Left hindlimb (tissue), 1 donor: Measurements from ENCODE around the gene CELF4.

Source experiments
- DNase-seq: peaks from one replicate; pipeline ENCODE4 v3.0.0-alpha.2; 2018

CELF4 gene

GRCh38 chr18:37405772-37406171 is 159.8 kb downstream of the CELF4 start:
- no peak for DNase-seq

- DNase-seq = no peak
Measured at GRCh38 chr18:37405229-37405628, 160.4 kb downstream of the CELF4 start.

- no peak for DNase-seq
Measured at GRCh38 chr18:37403788-37404187, 161.8 kb downstream of the CELF4 start.

- DNase-seq = peak; percentile 68
Measured at GRCh38 chr18:37403100-37403781, 162.4 kb downstream of the CELF4 start.

- DNase-seq = no peak
Measured at GRCh38 chr18:37402735-37403099, 162.9 kb downstream of the CELF4 start.

- DNase-seq = no peak
Measured at GRCh38 chr18:37400802-37401201, 164.8 kb downstream of the CELF4 start.

GRCh38 chr18:37398248-37398920 is 167.2 kb downstream of the CELF4 start:
- DNase-seq = no peak

- no peak for DNase-seq
Measured at GRCh38 chr18:37397814-37398213, 167.8 kb downstream of the CELF4 start.

GRCh38 chr18:37396971-37397720 is 168.5 kb downstream of the CELF4 start:
- no peak for DNase-seq

GRCh38 chr18:37395631-37396030 is 170.0 kb downstream of the CELF4 start:
- DNase-seq = no peak

GRCh38 chr18:37395138-37395537 is 170.5 kb downstream of the CELF4 start:
- no peak for DNase-seq

- DNase-seq = no peak
Measured at GRCh38 chr18:37394610-37394965, 171.0 kb downstream of the CELF4 start.

- peak; percentile 94 for DNase-seq
Measured at GRCh38 chr18:37393945-37394609, 171.5 kb downstream of the CELF4 start.

- DNase-seq = peak; percentile 45
Measured at GRCh38 chr18:37393221-37393827, 172.3 kb downstream of the CELF4 start.

GRCh38 chr18:37392648-37393047 is 172.9 kb downstream of the CELF4 start:
- DNase-seq = no peak

- DNase-seq = no peak
Measured at GRCh38 chr18:37391698-37392548, 173.7 kb downstream of the CELF4 start.

GRCh38 chr18:37391156-37391555 is 174.4 kb downstream of the CELF4 start:
- DNase-seq = no peak

- DNase-seq = no peak
Measured at GRCh38 chr18:37390687-37391086, 174.9 kb downstream of the CELF4 start.

GRCh38 chr18:37389684-37390368 is 175.8 kb downstream of the CELF4 start:
- DNase-seq = no peak

GRCh38 chr18:37389041-37389440 is 176.6 kb downstream of the CELF4 start:
- no peak for DNase-seq

GRCh38 chr18:37388413-37388812 is 177.2 kb downstream of the CELF4 start:
- no peak for DNase-seq
